Measurements from ENCODE around the gene TBRG4. TPM values are rescaled to one million over a fixed set of nuclear protein-coding genes. Genes with fewer than 3 reads are reported as not detected.

The TBRG4 gene
- polyA plus RNA-seq, 10 donors: 31.4 to 44.2 (median 37.5) TPM

DNA sequence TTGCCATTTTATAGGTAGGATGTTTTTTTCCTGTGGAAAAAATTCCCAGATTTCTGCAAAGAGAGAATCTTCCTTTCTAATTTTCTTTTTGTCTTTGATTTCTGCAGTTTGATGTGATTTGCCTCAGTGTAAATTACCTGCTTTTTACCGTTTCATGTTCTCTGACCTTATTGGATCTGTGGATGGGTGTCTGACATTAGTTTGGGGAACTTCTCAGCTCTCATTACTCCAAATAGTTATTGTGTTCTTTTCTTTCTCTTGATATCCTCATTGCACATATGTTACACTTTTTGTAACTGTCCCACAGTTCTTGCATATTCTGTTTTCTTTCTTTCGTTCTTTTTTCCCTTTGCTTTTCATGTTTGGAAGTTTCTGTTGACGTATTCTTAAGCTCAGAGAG is 51.2 kb downstream of the TBRG4 start:
- DNase-seq: no peak

DNA sequence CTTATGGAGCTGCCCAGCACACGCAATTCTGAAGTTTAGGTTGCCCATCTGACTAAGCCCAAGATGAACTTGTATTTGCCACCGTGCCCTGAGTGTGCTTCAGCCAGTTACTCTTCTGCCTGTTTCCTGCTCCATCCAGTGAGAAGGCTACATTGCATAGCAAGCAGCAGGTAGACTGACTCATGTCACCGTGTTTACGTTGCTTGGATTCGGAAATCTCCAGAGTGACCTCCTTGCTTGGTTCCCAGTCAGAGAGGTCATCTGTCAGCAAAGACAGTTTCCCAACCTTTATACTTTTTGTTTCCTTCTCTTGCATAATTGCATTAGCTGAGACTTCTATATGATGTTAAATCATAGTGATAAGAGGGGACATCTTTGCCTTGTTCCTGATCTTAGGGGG is 53.6 kb downstream of the TBRG4 start:
- DNase-seq: no peak

DNA sequence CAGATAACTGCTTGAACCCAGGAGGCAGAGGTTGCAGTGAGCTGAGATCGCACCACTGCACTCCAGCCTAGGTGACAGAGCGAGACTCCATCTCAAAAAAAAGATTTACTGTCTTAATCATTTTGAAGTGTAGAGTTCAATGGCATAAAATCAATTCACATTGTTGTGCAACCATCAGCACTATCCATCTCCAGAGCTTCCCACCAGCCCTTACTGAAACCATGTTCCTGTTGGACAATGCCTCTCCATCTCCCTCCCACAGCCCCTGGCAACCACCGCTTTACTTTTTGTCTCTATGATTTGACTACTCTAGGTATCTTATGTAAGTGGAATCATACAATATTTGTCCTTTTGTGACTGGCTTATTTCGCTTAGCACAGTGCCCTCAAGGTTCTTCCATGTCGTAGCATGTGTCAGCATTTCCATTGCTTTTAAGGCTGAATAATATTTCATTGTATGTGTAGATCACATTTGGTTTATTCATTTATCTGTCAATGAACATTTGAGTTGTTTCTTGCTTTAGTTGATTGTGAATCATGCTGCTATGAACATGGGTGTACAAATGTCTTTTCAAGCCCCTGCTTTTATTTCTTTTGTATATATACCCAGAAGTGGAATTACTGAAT is 55.8 kb downstream of the TBRG4 start:
- no peak for DNase-seq

DNA sequence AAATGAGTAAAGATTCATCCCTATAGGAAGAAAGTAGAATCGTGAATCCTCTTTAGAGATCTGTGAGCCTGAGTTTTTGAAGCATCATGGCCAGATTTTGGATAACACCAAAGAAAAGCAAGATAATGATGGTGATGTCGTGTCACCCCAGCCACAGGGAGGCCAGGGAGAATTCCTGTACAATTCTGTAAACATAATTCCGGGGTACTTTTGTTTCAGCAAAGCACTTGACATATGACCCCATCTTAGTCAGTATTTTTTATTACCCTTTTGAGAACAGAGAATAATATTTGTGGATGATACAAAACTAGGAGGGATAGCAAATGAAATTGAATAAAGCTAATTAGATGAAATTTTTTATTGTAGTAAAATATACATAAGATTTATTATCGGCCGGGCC is 56.5 kb downstream of the TBRG4 start:
- DNase-seq: no peak

DNA sequence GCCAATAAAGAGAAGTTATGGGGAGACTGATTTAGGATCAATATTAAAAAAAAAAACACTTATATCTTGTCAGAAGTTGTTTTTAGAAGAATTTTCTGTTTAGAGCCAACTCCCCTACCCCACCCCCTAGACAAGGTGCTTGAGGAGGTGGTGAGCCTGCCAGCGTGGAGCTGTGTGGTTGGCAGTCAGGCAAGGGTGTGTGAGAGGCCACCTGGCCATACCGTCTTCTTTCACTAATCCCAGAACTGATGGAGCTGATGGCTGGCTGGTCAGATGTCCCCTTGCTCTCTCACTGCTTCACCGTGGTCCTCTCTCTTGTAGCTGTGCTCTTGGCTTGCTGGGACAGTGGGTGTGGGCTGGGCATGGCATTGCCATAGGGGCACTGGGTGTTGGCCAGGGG is 57.1 kb downstream of the TBRG4 start:
- no peak for DNase-seq

DNA sequence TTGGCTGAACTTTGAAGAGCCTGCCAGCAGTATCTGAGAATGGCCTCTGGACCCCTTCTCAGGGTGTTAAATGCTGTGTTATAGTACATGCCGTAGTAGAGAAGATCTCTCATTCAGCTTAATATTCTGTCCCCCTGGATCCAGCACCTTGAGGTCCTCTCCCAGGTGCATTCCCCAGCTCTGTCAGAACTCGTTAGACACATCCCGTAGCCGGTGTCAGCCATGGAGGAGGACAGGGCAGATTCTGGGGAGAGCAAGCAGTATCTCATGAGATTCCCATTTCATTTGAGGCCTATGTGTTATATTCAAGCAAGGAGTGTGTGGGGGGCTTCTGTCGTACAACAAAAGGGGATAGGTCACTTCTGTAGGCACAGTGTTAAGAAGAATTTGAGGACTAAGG is 57.6 kb downstream of the TBRG4 start:
- DNase-seq: no peak

DNA sequence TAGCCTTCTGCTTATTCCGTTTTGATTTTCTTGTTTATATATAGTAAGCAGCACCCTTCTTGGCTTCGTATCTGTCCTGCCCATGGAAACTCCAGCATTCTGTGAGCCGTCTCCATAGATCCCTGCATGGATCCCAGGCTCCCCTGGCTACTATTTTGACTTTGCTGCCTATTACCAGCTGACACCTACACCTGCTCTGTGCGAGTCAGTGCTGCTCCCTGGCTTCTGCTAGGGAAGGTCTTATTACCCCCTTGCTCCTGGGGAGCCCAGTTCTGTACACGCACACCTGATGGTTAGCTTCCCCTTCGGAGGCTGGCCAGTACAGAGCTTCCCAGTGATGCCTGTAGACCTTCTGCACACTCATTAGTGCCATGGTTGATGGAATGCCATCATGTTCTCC is 58.1 kb downstream of the TBRG4 start:
- DNase-seq: no peak

DNA sequence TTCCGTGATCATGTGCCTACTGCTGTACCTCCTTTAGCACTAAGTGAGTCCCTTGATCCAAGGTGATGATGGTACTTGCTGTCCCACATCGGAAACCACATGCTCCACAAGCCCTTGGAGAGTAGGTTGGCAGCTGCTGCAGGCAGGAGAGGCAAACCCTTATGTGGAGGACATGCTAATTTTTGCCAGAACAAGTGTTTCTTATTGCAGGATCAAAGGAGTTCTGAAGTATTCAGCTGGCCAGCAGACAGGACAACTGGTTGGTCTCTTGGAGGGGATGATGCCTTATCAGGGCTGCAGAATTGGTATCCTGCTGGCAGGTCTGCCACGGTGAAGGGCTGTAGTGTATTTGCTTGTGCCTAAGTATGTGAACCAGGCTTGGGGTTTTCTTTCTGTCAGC is 59.5 kb downstream of the TBRG4 start:
- DNase-seq: no peak

DNA sequence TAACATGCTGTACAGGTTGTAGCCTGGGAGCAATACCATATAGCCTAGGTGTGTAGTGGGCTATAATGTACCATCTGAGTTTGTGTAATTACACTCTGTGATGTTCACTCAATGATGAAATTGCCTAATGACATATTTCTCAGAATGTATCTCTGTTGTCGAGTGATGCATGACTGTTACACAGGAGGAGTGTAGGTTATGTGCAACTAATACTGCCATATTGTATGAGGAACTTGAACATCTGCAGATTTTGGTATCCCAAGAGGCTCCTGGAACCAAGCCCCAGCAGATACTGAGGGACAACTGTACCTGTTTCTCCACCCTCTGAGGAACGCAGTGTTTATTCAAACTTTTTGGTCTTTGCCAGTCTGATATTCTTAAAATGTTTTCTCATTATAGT is 61.3 kb downstream of the TBRG4 start:
- no peak for DNase-seq

Other genes starting within 250 kb of the TBRG4 start
- 10 to 100 TPM; 27.4 to 40.8 (median 35.1) TPM for gene PURB, start 226.2 kb downstream of the TBRG4 start, polyA plus RNA-seq (ENCODE audit: insufficient read length in 10 of 10)
- 1 to 10 TPM in 4 of 10 donors, under 1 TPM in 6; 0.42 to 6.6 (median 0.81) TPM for gene MYO1G, start 132.7 kb downstream of the TBRG4 start, polyA plus RNA-seq (ENCODE audit: insufficient read length in 10 of 10)
- gene CCM2, start 111.5 kb downstream of the TBRG4 start, polyA plus RNA-seq (ENCODE audit: insufficient read length in 10 of 10): 10 to 100 TPM; 37.7 to 44.1 (median 40.4) TPM
- 1 to 10 TPM; 4.0 to 8.4 (median 5.7) TPM for gene NACAD, start 22.7 kb downstream of the TBRG4 start, polyA plus RNA-seq (ENCODE audit: insufficient read length in 10 of 10)
- 1 to 10 TPM; 1.7 to 6.9 (median 4.9) TPM for gene RAMP3, start 46.1 kb upstream of the TBRG4 start, polyA plus RNA-seq (ENCODE audit: insufficient read length in 10 of 10)